ENCODE results near the gene RACK1. TPM values are rescaled to one million over a fixed set of nuclear protein-coding genes. Genes with fewer than 3 reads are reported as not detected.

Gene RACK1
- total and polyA plus RNA-seq, 2 of the 4 experiments (the other 2 are of a cell fraction): 4,263 to 9,350 TPM

- dilution Hi-C loops (cut with HindIII; ENCODE audit: low sequenced_read_pairs, unreplicated experiment) (no loop called here), intact Hi-C loops (cut with micrococcal nuclease) (loop anchor here (1.0 kb wide), 1 partner anchor 36 kb away; no protein-coding TSS in a partner anchor), in situ Hi-C loops (cut with MboI; ENCODE audit: low sequenced_read_pairs) (no loop called here)
- H2BK20ac ChIP-seq (ENCODE audit: low read depth, low read length): no peak overlapping the region
- peak overlapping the region; percentile 99 for H2AK9ac ChIP-seq (replicated peaks; ENCODE audit: low read depth, low read length, poor library complexity)
- ChIA-PET POLR2A (ENCODE audit: unreplicated experiment) (no interaction called here), CTCF (interaction anchor here (1.6 kb wide), 1 partner anchor 18 kb away, joined by 5 read pairs; the partner anchor contains the start of gene TRIM52)
- BruUV-seq (replicated peaks): no TSS peak
- H4K8ac ChIP-seq (ENCODE audit: low read depth in 2 of 2, low read length in 2 of 2): peak overlapping the region; percentile 80 to 89
- ATAC-seq (ENCODE audit: low read depth) (no peak), DNase-seq (no peak)
- H3K4ac ChIP-seq (ENCODE audit: low read depth, low read length): peak overlapping the region; percentile 92
- peaks cover 15% of the 10 kb centered on the region for H3K4me1 ChIP-seq (ENCODE audit: control insufficient read depth, insufficient read depth, low read length)
- 0 out of 2 replicates have a peak overlapping the region, but pooled peaks have one; percentile 24 for H2BK120ac ChIP-seq (ENCODE audit: low read depth, low read length)
- H3K9ac ChIP-seq (ENCODE audit: low read depth, low read length): peak overlapping the region; percentile 91
- no peaks in the 10 kb centered on the region for H3K27me3 ChIP-seq (ENCODE audit: control insufficient read depth, insufficient read depth, low read length)
- peak overlapping the region; percentile 99 for H3K4me2 ChIP-seq (ENCODE audit: low read depth, low read length)
- peak overlapping the region; percentile 58 for H4K5ac ChIP-seq (ENCODE audit: low read depth, low read length)
- peaks cover 44% of the 10 kb centered on the region for H3K36me3 ChIP-seq (ENCODE audit: control insufficient read depth, insufficient read depth, low read length)
- peak overlapping the region; percentile 30; the same call in 1 of the 2 replicates for H3K18ac ChIP-seq (ENCODE audit: low read depth, low read length)
- no peaks in the 10 kb centered on the region for H3K9me3 ChIP-seq (ENCODE audit: control insufficient read depth, insufficient read depth, low read length)
- peak overlapping the region; percentile 90 for H2AFZ ChIP-seq (replicated peaks; ENCODE audit: low read length, poor library complexity)
- H2BK15ac ChIP-seq (ENCODE audit: low read depth, low read length): no peak overlapping the region
- peak overlapping the region; percentile 80 for H3K14ac ChIP-seq (replicated peaks; ENCODE audit: low read depth, low read length)
- peak overlapping the region; percentile 49 for H3K23ac ChIP-seq (ENCODE audit: low read depth, low read length)
- peaks cover 26% of the 10 kb centered on the region for H3K9me1 ChIP-seq (ENCODE audit: insufficient read depth, low read length)
- H3K4me3 ChIP-seq (ENCODE audit: insufficient read depth, low read depth, low read length): peak overlapping the region; percentile 85
- peak overlapping the region; percentile 93 for H2AK5ac ChIP-seq (ENCODE audit: low read depth, low read length)
- peak overlapping the region; percentile 89 for H2BK5ac ChIP-seq (ENCODE audit: low read depth, low read length, poor library complexity, severe bottlenecking)
- H4K91ac ChIP-seq (ENCODE audit: insufficient read depth, low read depth, low read length): peak overlapping the region; percentile 80
- peaks cover 61% of the 10 kb centered on the region for H4K20me1 ChIP-seq (ENCODE audit: insufficient read depth, low read length)
- TF ChIP-seq RAD21 (IDR thresholded peaks at IDR 0.05; ENCODE audit: low read length) (no peak), USF2 (IDR thresholded peaks at IDR 0.05; ENCODE audit: low read depth, low read length) (no peak), ELK1 (IDR thresholded peaks at IDR 0.05; ENCODE audit: borderline replicate concordance, low read depth, low read length) (no peak), BHLHE40 (IDR thresholded peaks at IDR 0.05; ENCODE audit: low read depth, low read length) (no peak), RFX5 (IDR thresholded peaks at IDR 0.05; ENCODE audit: low read depth, low read length) (no peak), RCOR1 (IDR thresholded peaks at IDR 0.05; ENCODE audit: insufficient replicate concordance, low read length) (no peak), FOS (IDR thresholded peaks at IDR 0.05; ENCODE audit: low read depth, low read length) (no peak), CEBPB (IDR thresholded peaks at IDR 0.05; ENCODE audit: low read depth, low read length) (no peak), POLR2A (IDR thresholded peaks at IDR 0.05; ENCODE audit: low read depth, low read length) (no peak), CTCF (conservative IDR thresholded peaks at IDR 0.05; ENCODE audit: low read depth, low read length) (no peak), CHD1 (IDR thresholded peaks at IDR 0.05; ENCODE audit: low read depth, low read length) (no peak; the same call in 1 of the 2 replicates), SMC3 (IDR thresholded peaks at IDR 0.05; ENCODE audit: low read depth, low read length) (no peak), MAZ (IDR thresholded peaks at IDR 0.05; ENCODE audit: borderline replicate concordance, low read depth, low read length) (no peak), NFE2L2 (IDR thresholded peaks at IDR 0.05; ENCODE audit: low read depth, low read length) (no peak), MAFK (IDR thresholded peaks at IDR 0.05; ENCODE audit: low read depth, low read length) (no peak), MXI1 (IDR thresholded peaks at IDR 0.05; ENCODE audit: borderline replicate concordance, low read depth, low read length) (no peak)
- H3K79me1 ChIP-seq (ENCODE audit: low read depth in 1 of 2, low read length in 2 of 2): peaks cover 19 to 55% of the 10 kb centered on the region in 2 experiments
- H3K56ac ChIP-seq (ENCODE audit: extremely low read depth, insufficient read depth, low read length): peak overlapping the region; percentile 80
- WGBS, 2 experiments (ENCODE audit: extremely low coverage in 2 of 2, insufficient read length in 1 of 2): 5% methylated on average over 4 of the region's 25 CpGs; no CpG with 5 or more reads in 1 of the 2 experiments
- H3K27ac ChIP-seq (ENCODE audit: insufficient read depth, low read length): peak overlapping the region; percentile 88
These were observed 615 bp downstream of the RACK1 start for GRCh38 chr5:181243018-181243563.
